ENCODE measurements around the gene PIAS3. TPM values are rescaled to one million over a fixed set of nuclear protein-coding genes. Genes with fewer than 3 reads are reported as not detected.
"Not testable (repeated sequence)": the region's sequence is repeated elsewhere in the genome, so short reads cannot be mapped to it uniquely, and the experiment has no call there.

Gene PIAS3
- total and polyA plus RNA-seq, 4 donors = 1.7 to 6.3 (median 4.0) TPM

DNA sequence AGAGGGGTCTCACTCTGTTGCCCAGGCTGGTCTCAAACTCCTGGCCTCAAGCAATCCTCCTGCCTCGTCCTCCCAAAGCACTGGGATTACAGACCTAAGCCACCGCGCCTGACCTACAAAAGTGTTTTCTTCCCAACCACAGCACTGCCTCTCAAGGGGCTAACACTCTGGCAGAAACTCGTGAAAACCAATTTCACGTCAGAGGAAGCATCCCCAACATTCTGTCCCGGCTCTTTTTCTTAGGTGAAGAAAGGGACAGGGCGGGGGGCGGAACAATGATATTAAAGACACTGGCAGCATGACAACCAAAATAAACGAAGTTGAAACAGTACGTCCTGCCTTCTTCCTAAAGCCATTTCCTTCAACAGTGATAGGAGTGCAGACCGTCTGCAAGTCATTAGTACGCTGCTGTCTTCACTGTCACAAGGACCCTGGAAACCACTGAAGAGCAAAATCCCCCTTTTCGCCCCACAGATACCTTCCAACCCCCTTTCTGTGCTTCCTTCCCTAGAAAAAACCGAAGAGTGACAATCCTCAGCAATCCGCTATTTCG lies 36.0 kb downstream of the PIAS3 start:
- H3K27me3 ChIP-seq (ENCODE audit: control insufficient read depth in 4 of 4, insufficient read depth in 4 of 4, low read length in 3 of 4); H3K27ac ChIP-seq (ENCODE audit: low read depth in 1 of 2, low read length in 2 of 2); H3K9me3 ChIP-seq (ENCODE audit: control insufficient read depth in 4 of 4, low read length in 3 of 4); DNase-seq (ENCODE audit: low spot score); H3K4me3 ChIP-seq (ENCODE audit: low read depth in 1 of 3, low read length in 3 of 3); H3K9ac ChIP-seq (ENCODE audit: low read depth in 1 of 2, low read length in 2 of 2): not testable (repeated sequence)
- peaks cover 12 to 15% (median 12%) of the 10 kb centered on the region in 4 donors for H3K36me3 ChIP-seq (ENCODE audit: control insufficient read depth in 4 of 4, insufficient read depth in 3 of 4, low read depth in 1 of 4, low read length in 3 of 4)
- WGBS = 12% methylated on average over 4 of the region's 16 CpGs
- H3K4me1 ChIP-seq (ENCODE audit: control insufficient read depth in 4 of 4, insufficient read depth in 4 of 4, low read length in 3 of 4) = peaks cover 4 to 12% (median 7%) of the 10 kb centered on the region in 4 donors

DNA sequence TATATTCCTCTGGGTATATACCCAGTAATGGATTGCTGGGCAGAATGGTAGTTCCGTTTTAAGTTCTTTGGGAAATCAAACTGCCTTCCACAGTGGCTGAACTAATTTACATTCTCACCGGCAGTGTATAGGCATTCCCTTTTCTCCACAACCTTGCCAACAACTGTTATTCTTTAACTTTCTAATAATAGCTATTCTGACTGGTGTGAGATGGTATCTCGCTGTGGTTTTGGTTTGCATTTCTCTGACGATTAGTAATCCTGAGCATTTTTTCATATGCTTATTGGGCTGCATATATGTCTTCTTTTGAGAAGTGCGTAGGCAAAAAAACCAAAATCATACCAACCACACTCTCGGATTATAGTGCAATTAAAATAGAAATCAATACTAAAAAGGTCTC lies 40.8 kb downstream of the PIAS3 start:
- H3K9ac ChIP-seq (ENCODE audit: low read depth in 1 of 2, low read length in 2 of 2); H3K27ac ChIP-seq (ENCODE audit: low read depth in 1 of 2, low read length in 2 of 2); H3K9me3 ChIP-seq (ENCODE audit: control insufficient read depth in 4 of 4, low read length in 3 of 4); H3K27me3 ChIP-seq (ENCODE audit: control insufficient read depth in 4 of 4, insufficient read depth in 4 of 4, low read length in 3 of 4); H3K4me3 ChIP-seq (ENCODE audit: low read depth in 1 of 3, low read length in 3 of 3); H3K4me1 ChIP-seq (ENCODE audit: control insufficient read depth in 4 of 4, insufficient read depth in 4 of 4, low read length in 3 of 4); H3K36me3 ChIP-seq (ENCODE audit: control insufficient read depth in 4 of 4, insufficient read depth in 3 of 4, low read depth in 1 of 4, low read length in 3 of 4); DNase-seq (ENCODE audit: low spot score): not testable (repeated sequence)
- WGBS = 74% methylated on average over 4 of the region's 6 CpGs

DNA sequence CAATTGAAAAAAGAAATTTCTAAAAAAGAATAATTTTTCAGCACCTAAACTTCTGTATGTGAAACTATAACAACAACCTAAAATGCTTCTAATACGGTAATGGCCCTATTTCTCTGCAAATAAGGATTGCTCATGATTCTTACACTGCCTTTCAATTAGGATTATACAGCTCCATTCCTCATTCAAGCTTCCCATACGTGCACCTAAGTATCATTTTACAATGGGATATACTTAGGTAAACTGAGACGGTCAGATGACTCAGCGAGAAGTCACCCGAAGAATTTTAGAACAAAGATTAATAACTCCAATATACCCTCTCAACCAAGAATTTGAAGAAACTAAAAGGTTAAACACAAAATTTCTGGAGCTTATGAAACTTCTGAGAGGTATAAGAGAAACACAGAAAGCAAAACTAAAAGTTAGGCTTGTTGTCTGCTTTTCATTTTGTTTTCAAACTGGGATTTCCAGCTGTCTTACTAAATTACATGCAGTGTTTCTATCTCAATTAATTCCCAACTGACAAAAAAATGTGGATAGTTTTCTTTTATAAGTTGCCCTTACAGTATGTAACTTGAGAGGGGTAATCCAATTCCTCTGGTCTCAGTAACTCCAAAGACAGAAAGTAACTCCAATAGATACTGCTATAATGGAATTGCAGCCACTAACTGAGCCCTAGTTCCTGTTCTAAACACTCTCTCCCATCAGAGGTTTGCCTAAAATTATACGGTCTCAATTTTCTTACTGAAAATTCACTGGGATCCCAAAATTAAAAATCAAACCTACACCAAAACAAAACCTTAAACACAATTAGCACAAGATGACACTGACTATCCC lies 45.7 kb downstream of the PIAS3 start:
- not testable (repeated sequence) for H3K27ac ChIP-seq (ENCODE audit: low read depth in 1 of 2, low read length in 2 of 2); H3K4me1 ChIP-seq (ENCODE audit: control insufficient read depth in 4 of 4, insufficient read depth in 4 of 4, low read length in 3 of 4); H3K36me3 ChIP-seq (ENCODE audit: control insufficient read depth in 4 of 4, insufficient read depth in 3 of 4, low read depth in 1 of 4, low read length in 3 of 4); H3K27me3 ChIP-seq (ENCODE audit: control insufficient read depth in 4 of 4, insufficient read depth in 4 of 4, low read length in 3 of 4); DNase-seq (ENCODE audit: low spot score); H3K9ac ChIP-seq (ENCODE audit: low read depth in 1 of 2, low read length in 2 of 2); H3K4me3 ChIP-seq (ENCODE audit: low read depth in 1 of 3, low read length in 3 of 3); H3K9me3 ChIP-seq (ENCODE audit: control insufficient read depth in 4 of 4, low read length in 3 of 4)
- 90% methylated on average over 5 of the region's 6 CpGs for WGBS

DNA sequence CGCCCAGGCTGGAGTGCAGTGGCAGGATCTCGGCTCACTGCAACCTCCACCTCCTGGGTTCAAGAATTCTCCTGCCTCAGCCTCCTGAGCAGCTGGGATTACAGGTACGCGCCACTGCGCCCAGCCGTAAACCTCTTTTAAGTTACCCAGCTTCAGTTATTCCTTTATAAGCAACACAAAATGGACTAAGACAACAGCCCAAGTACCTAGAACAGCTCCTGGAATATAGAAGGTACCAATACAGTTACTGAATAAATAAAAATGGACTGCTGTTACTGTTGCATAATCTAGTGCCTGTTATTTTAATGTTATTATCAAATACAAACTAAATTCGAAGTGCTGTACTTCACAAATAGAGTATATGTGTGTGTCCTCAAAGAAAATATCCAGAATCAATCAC lies 52.0 kb downstream of the PIAS3 start:
- H3K4me1 ChIP-seq (ENCODE audit: control insufficient read depth in 4 of 4, insufficient read depth in 4 of 4, low read length in 3 of 4) = no peaks in the 10 kb centered on the region
- no peaks in the 10 kb centered on the region for H3K36me3 ChIP-seq (ENCODE audit: control insufficient read depth in 4 of 4, insufficient read depth in 3 of 4, low read depth in 1 of 4, low read length in 3 of 4)
- H3K27me3 ChIP-seq (ENCODE audit: control insufficient read depth in 4 of 4, insufficient read depth in 4 of 4, low read length in 3 of 4) = no peaks in the 10 kb centered on the region
- H3K9me3 ChIP-seq (ENCODE audit: control insufficient read depth in 4 of 4, low read length in 3 of 4) = no peaks in the 10 kb centered on the region
- H3K4me3 ChIP-seq (ENCODE audit: low read depth in 1 of 3, low read length in 3 of 3) = no peak overlapping the region
- H3K27ac ChIP-seq (ENCODE audit: low read depth in 1 of 2, low read length in 2 of 2) = no peak overlapping the region
- H3K9ac ChIP-seq (ENCODE audit: low read depth in 1 of 2, low read length in 2 of 2) = no peak overlapping the region
- 91% methylated on average over 7 of the region's 7 CpGs for WGBS
- no peak for DNase-seq (ENCODE audit: low spot score)
- no peak for TF ChIP-seq HNF4A (conservative IDR thresholded peaks at IDR 0.05)
- TF ChIP-seq HNF4G (IDR thresholded peaks at IDR 0.05) = no peak
- TF ChIP-seq, protein P1, sequence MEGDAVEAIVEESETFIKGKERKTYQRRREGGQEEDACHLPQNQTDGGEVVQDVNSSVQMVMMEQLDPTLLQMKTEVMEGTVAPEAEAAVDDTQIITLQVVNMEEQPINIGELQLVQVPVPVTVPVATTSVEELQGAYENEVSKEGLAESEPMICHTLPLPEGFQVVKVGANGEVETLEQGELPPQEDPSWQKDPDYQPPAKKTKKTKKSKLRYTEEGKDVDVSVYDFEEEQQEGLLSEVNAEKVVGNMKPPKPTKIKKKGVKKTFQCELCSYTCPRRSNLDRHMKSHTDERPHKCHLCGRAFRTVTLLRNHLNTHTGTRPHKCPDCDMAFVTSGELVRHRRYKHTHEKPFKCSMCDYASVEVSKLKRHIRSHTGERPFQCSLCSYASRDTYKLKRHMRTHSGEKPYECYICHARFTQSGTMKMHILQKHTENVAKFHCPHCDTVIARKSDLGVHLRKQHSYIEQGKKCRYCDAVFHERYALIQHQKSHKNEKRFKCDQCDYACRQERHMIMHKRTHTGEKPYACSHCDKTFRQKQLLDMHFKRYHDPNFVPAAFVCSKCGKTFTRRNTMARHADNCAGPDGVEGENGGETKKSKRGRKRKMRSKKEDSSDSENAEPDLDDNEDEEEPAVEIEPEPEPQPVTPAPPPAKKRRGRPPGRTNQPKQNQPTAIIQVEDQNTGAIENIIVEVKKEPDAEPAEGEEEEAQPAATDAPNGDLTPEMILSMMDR (IDR thresholded peaks at IDR 0.05; ENCODE audit: low read depth, low read length, missing input control) = no peak
- TF ChIP-seq JUND (IDR thresholded peaks at IDR 0.05) = no peak
- TF ChIP-seq EGR1 (IDR thresholded peaks at IDR 0.05; ENCODE audit: low read depth in 2 of 2) = no peak
- TF ChIP-seq YY1 (IDR thresholded peaks at IDR 0.05) = no peak
- TF ChIP-seq, protein P2, sequence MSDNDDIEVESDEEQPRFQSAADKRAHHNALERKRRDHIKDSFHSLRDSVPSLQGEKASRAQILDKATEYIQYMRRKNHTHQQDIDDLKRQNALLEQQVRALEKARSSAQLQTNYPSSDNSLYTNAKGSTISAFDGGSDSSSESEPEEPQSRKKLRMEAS (IDR thresholded peaks at IDR 0.05) = no peak
- TF ChIP-seq FOXA2 (IDR thresholded peaks at IDR 0.05) = no peak
- TF ChIP-seq, protein P3, sequence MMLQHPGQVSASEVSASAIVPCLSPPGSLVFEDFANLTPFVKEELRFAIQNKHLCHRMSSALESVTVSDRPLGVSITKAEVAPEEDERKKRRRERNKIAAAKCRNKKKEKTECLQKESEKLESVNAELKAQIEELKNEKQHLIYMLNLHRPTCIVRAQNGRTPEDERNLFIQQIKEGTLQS (IDR thresholded peaks at IDR 0.05) = no peak
- TF ChIP-seq, protein P4, sequence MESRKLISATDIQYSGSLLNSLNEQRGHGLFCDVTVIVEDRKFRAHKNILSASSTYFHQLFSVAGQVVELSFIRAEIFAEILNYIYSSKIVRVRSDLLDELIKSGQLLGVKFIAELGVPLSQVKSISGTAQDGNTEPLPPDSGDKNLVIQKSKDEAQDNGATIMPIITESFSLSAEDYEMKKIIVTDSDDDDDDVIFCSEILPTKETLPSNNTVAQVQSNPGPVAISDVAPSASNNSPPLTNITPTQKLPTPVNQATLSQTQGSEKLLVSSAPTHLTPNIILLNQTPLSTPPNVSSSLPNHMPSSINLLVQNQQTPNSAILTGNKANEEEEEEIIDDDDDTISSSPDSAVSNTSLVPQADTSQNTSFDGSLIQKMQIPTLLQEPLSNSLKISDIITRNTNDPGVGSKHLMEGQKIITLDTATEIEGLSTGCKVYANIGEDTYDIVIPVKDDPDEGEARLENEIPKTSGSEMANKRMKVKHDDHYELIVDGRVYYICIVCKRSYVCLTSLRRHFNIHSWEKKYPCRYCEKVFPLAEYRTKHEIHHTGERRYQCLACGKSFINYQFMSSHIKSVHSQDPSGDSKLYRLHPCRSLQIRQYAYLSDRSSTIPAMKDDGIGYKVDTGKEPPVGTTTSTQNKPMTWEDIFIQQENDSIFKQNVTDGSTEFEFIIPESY (IDR thresholded peaks at IDR 0.05) = no peak
- TF ChIP-seq RAD21 (IDR thresholded peaks at IDR 0.05) = no peak
- no peak for TF ChIP-seq SP1 (IDR thresholded peaks at IDR 0.05)
- no peak for TF ChIP-seq FOXA1 (IDR thresholded peaks at IDR 0.05)
- no peak for TF ChIP-seq TAF1 (conservative IDR thresholded peaks at IDR 0.05)
- TF ChIP-seq GABPA (IDR thresholded peaks at IDR 0.05 in 1 of 2, conservative IDR thresholded peaks at IDR 0.05 in 1 of 2) = no peak
- no peak for TF ChIP-seq RXRA (IDR thresholded peaks at IDR 0.05)
